Measurements from ENCODE around the gene GABRG2.
"Not testable (repeated sequence)": the region's sequence is repeated elsewhere in the genome, so short reads cannot be mapped to it uniquely, and the experiment has no call there.

The GABRG2 gene

GRCh38 chr5:162067655-162068411 is at the start of gene GABRG2:
Gene GABRG2, plus strand, starts transcription at chr5:162067773. Its CDS starts 227 bp downstream, at chr5:162068000.
- Mint-ChIP-seq H3K9me3 (no peaks in the 10 kb centered on the region), H3K27ac (no peak within 1 kb of the TSS), H3K4me1 (no peaks in the 10 kb centered on the region), H3K4me3 (peak within 1 kb of the TSS; percentile 37), H3K27me3 (ENCODE audit: low read depth, poor library complexity) (peaks cover 34% of the 10 kb centered on the region), H3K36me3 (ENCODE audit: low read depth) (no peaks in the 10 kb centered on the region)
- no peak for DNase-seq
- no peak for TF ChIP-seq CTCF (IDR thresholded peaks at IDR 0.05)

- no peak overlapping the region for H3K27ac Mint-ChIP-seq
- no peaks in the 10 kb centered on the region for H3K36me3 Mint-ChIP-seq (ENCODE audit: low read depth)
Measured at GRCh38 chr5:162025312-162025711, 42.3 kb upstream of the GABRG2 start.

GRCh38 chr5:162026803-162027202 is 40.8 kb upstream of the GABRG2 start:
- no peak for DNase-seq

More at GRCh38 chr5:162025312-162025711, 42.3 kb upstream of the GABRG2 start:
- peaks cover 13% of the 10 kb centered on the region for H3K9me3 Mint-ChIP-seq
- no peak for TF ChIP-seq CTCF (IDR thresholded peaks at IDR 0.05)
- no peak overlapping the region for H3K4me3 Mint-ChIP-seq
- peaks cover 7% of the 10 kb centered on the region for H3K4me1 Mint-ChIP-seq
- H3K27me3 Mint-ChIP-seq (ENCODE audit: low read depth, poor library complexity): peaks cover 3% of the 10 kb centered on the region
- no peak for DNase-seq

GRCh38 chr5:162037431-162037830 is 30.1 kb upstream of the GABRG2 start:
- no peak overlapping the region for H3K27ac Mint-ChIP-seq
- H3K4me1 Mint-ChIP-seq: peaks cover 4% of the 10 kb centered on the region
- H3K4me3 Mint-ChIP-seq: no peak overlapping the region
- peaks cover 7% of the 10 kb centered on the region for H3K36me3 Mint-ChIP-seq (ENCODE audit: low read depth)
- H3K27me3 Mint-ChIP-seq (ENCODE audit: low read depth, poor library complexity): peaks cover 4% of the 10 kb centered on the region
- no peak for DNase-seq
- H3K9me3 Mint-ChIP-seq: peaks cover 20% of the 10 kb centered on the region
- no peak for TF ChIP-seq CTCF (IDR thresholded peaks at IDR 0.05)

More at GRCh38 chr5:162026803-162027202, 40.8 kb upstream of the GABRG2 start:
- H3K27me3 Mint-ChIP-seq (ENCODE audit: low read depth, poor library complexity): peaks cover 3% of the 10 kb centered on the region
- H3K4me1 Mint-ChIP-seq: peaks cover 7% of the 10 kb centered on the region
- H3K36me3 Mint-ChIP-seq (ENCODE audit: low read depth): no peaks in the 10 kb centered on the region
- no peak for TF ChIP-seq CTCF (IDR thresholded peaks at IDR 0.05)
- H3K4me3 Mint-ChIP-seq: no peak overlapping the region
- no peak overlapping the region for H3K27ac Mint-ChIP-seq
- H3K9me3 Mint-ChIP-seq: peaks cover 13% of the 10 kb centered on the region

- Mint-ChIP-seq H3K36me3 (ENCODE audit: low read depth) (no peaks in the 10 kb centered on the region), H3K27ac (no peak overlapping the region), H3K27me3 (ENCODE audit: low read depth, poor library complexity) (no peaks in the 10 kb centered on the region), H3K9me3 (no peaks in the 10 kb centered on the region), H3K4me3 (no peak overlapping the region), H3K4me1 (no peaks in the 10 kb centered on the region)
- no peak for DNase-seq
- TF ChIP-seq CTCF (IDR thresholded peaks at IDR 0.05): no peak
Measured at GRCh38 chr5:162047279-162047678, 20.3 kb upstream of the GABRG2 start.

- Mint-ChIP-seq H3K27ac (no peak overlapping the region), H3K9me3 (peaks cover 3% of the 10 kb centered on the region), H3K36me3 (ENCODE audit: low read depth) (no peaks in the 10 kb centered on the region), H3K4me3 (no peak overlapping the region), H3K27me3 (ENCODE audit: low read depth, poor library complexity) (no peaks in the 10 kb centered on the region), H3K4me1 (no peaks in the 10 kb centered on the region)
- DNase-seq: no peak
- TF ChIP-seq CTCF (IDR thresholded peaks at IDR 0.05): no peak
Measured at GRCh38 chr5:162052676-162053075, 14.9 kb upstream of the GABRG2 start.

- H3K4me3 Mint-ChIP-seq; H3K27me3 Mint-ChIP-seq (ENCODE audit: low read depth, poor library complexity); H3K4me1 Mint-ChIP-seq; H3K27ac Mint-ChIP-seq; H3K36me3 Mint-ChIP-seq (ENCODE audit: low read depth); DNase-seq; H3K9me3 Mint-ChIP-seq: not testable (repeated sequence)
Measured at GRCh38 chr5:162055095-162055494, 12.5 kb upstream of the GABRG2 start.

Measured in nephron progenitor cell (in vitro differentiated cells).